SK-N-SH (cell line): ENCODE results near the gene PXYLP1.

Experiments
- CHD2 ChIP-seq: fragments of 150-350 bp; IDR thresholded peaks from 2 replicates; pipeline ENCODE4 v1.6.1; 2018; ENCODE audit warnings: low read length; ENCODE audit not compliant: partially characterized antibody
- GABPA ChIP-seq: IDR thresholded peaks from 2 replicates; pipeline ENCODE4 v1.4.0; 2012; ENCODE audit warnings: low read depth, mild to moderate bottlenecking
- MEF2A ChIP-seq: IDR thresholded peaks from 2 replicates; pipeline ENCODE4 v1.4.0; 2012; ENCODE audit warnings: low read depth, borderline replicate concordance
- PBX3 ChIP-seq: IDR thresholded peaks from 2 replicates; pipeline ENCODE4; 2012
- POLR2AphosphoS5 ChIP-seq: IDR thresholded peaks from 2 replicates; pipeline ENCODE4 v1.6.1; 2012; ENCODE audit warnings: low read depth, low read length
- RFX5 ChIP-seq: IDR thresholded peaks from 2 replicates; pipeline ENCODE4 v1.6.1; 2012; ENCODE audit warnings: mild to moderate bottlenecking, improper control_type of control experiment, low read length
- RXRA ChIP-seq: IDR thresholded peaks from 2 replicates; pipeline ENCODE4 v1.4.0; 2012; ENCODE audit warnings: low read depth, mild to moderate bottlenecking, borderline replicate concordance
- TAF1 ChIP-seq: IDR thresholded peaks from 2 replicates; pipeline ENCODE4 v1.6.1; 2012; ENCODE audit warnings: low read depth, mild to moderate bottlenecking, low read length, moderate library complexity, borderline replicate concordance
- USF1 ChIP-seq: IDR thresholded peaks from 2 replicates; pipeline ENCODE4 v1.4.0; 2012; ENCODE audit warnings: low read depth, borderline replicate concordance
- YY1 ChIP-seq: IDR thresholded peaks from 2 replicates; pipeline ENCODE4 v1.4.0; 2012; ENCODE audit warnings: low read depth, mild to moderate bottlenecking
- TF ChIP-seq, protein P1 (sequence below): fragments of 200-600 bp; sonication (generic); IDR thresholded peaks from 2 replicates; pipeline ENCODE4 v1.6.1; 2017; ENCODE audit warnings: antibody characterized with exemption, mild to moderate bottlenecking, moderate library complexity
- TF ChIP-seq, protein P2 (sequence below): IDR thresholded peaks from 2 replicates; pipeline ENCODE4 v1.4.0; 2012; ENCODE audit warnings: low read depth

DNA sequence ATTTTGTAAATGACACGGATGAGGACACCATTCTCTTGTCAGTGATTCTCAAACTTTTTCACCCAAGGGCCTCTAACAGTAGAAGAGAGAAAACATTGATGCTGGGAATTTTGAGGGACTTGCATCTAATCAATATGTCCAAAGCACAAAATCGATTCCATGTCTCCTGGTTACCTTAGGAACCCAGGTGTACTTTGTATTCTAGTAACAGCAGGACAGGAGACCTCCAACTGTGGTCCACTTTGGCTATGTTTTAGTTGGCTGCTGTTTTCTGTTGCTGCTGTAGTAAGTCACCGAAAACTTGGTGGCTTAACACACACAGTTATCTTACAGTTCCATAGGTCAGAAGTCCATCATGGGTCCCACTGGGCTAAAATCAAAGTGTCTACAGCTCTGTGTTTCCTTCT, 112.2 kb downstream of the PXYLP1 start:
- TF ChIP-seq POLR2AphosphoS5 (no peak), CHD2 (no peak), PBX3 (no peak), YY1 (no peak), USF1 (no peak), RXRA (no peak), MEF2A (no peak), TAF1 (no peak), RFX5 (no peak), GABPA (no peak)
- TF ChIP-seq, protein P1, sequence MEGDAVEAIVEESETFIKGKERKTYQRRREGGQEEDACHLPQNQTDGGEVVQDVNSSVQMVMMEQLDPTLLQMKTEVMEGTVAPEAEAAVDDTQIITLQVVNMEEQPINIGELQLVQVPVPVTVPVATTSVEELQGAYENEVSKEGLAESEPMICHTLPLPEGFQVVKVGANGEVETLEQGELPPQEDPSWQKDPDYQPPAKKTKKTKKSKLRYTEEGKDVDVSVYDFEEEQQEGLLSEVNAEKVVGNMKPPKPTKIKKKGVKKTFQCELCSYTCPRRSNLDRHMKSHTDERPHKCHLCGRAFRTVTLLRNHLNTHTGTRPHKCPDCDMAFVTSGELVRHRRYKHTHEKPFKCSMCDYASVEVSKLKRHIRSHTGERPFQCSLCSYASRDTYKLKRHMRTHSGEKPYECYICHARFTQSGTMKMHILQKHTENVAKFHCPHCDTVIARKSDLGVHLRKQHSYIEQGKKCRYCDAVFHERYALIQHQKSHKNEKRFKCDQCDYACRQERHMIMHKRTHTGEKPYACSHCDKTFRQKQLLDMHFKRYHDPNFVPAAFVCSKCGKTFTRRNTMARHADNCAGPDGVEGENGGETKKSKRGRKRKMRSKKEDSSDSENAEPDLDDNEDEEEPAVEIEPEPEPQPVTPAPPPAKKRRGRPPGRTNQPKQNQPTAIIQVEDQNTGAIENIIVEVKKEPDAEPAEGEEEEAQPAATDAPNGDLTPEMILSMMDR: no peak
- TF ChIP-seq, protein P2, sequence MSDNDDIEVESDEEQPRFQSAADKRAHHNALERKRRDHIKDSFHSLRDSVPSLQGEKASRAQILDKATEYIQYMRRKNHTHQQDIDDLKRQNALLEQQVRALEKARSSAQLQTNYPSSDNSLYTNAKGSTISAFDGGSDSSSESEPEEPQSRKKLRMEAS: no peak
